Keratinocyte (primary cell): ENCODE measurements around the gene CDIP1. TPM values are rescaled to one million over a fixed set of nuclear protein-coding genes. Genes with fewer than 3 reads are reported as not detected.

Source experiments
- DNase-seq: peaks from one replicate; pipeline ENCODE4 v3.0.0-alpha.2; 2011; ENCODE audit warnings: low read depth, missing footprints, low spot score
- FAIRE-seq: peaks from 2 replicates; lab custom pipeline; 2011; peaks lifted over from hg19 to GRCh38; lab: Jason Lieb, UNC
- H2AFZ ChIP-seq: 2 replicates; pipeline ENCODE4 v1.6.0; 2012; ENCODE audit warnings: low read length, control low read depth, inconsistent platforms; ENCODE audit not compliant: control insufficient read depth
- H3K27ac ChIP-seq: 2 replicates; pipeline ENCODE4 v1.5.1; 2011; ENCODE audit warnings: low read length; ENCODE audit not compliant: control insufficient read depth, insufficient read depth
- H3K27me3 ChIP-seq: 3 replicates; pipeline ENCODE4 v1.6.0; 2011; ENCODE audit warnings: low read length; ENCODE audit not compliant: control insufficient read depth, insufficient read depth; ENCODE audit errors: extremely low read depth
- H3K36me3 ChIP-seq, 2 experiments: 2 replicates in 1 of 2; 3 replicates in 1 of 2; pipeline ENCODE4 v1.5.1; 2011; ENCODE audit warnings: low read length in 2 of 2, mild to moderate bottlenecking in 1 of 2; ENCODE audit not compliant: control insufficient read depth in 2 of 2, insufficient read depth in 2 of 2; ENCODE audit errors: extremely low read depth in 1 of 2
- H3K4me1 ChIP-seq: 3 replicates; pipeline ENCODE4 v1.5.1; 2011; ENCODE audit warnings: low read length; ENCODE audit not compliant: control insufficient read depth, insufficient read depth; ENCODE audit errors: extremely low read depth
- H3K4me2 ChIP-seq: 3 replicates; pipeline ENCODE4 v1.6.0; 2011; ENCODE audit warnings: low read depth, low read length; ENCODE audit not compliant: control insufficient read depth, insufficient read depth; ENCODE audit errors: extremely low read depth
- H3K4me3 ChIP-seq, 3 experiments: fragments of 200-600 bp in 1 of 3; sonication (generic) in 1 of 3; 2 replicates in 2 of 3; 3 replicates in 1 of 3; pipeline ENCODE4 v1.5.1; 2011 to 2016; ENCODE audit warnings: low read length in 3 of 3, mild to moderate bottlenecking in 3 of 3, control low read depth in 2 of 3, inconsistent platforms in 1 of 3, low read depth in 1 of 3, mixed read lengths in 1 of 3, mixed run types in 1 of 3, moderate library complexity in 1 of 3; ENCODE audit not compliant: control insufficient read depth in 2 of 3, insufficient read depth in 2 of 3; ENCODE audit errors: extremely low read depth in 1 of 3
- H3K79me2 ChIP-seq: 2 replicates; pipeline ENCODE4 v1.6.0; 2012; ENCODE audit warnings: low read length; ENCODE audit not compliant: control insufficient read depth, insufficient read depth
- H3K9ac ChIP-seq: 3 replicates; pipeline ENCODE4 v1.6.0; 2011; ENCODE audit warnings: low read length; ENCODE audit not compliant: control insufficient read depth, insufficient read depth; ENCODE audit errors: extremely low read depth
- H3K9me1 ChIP-seq: 3 replicates; pipeline ENCODE4 v1.6.0; 2011; ENCODE audit warnings: low read length; ENCODE audit not compliant: control insufficient read depth, insufficient read depth; ENCODE audit errors: extremely low read depth
- H3K9me3 ChIP-seq: 2 replicates; pipeline ENCODE4 v1.5.1; 2012; ENCODE audit warnings: low read depth, low read length; ENCODE audit not compliant: control insufficient read depth
- H4K20me1 ChIP-seq: 3 replicates; pipeline ENCODE4 v1.6.0; 2011; ENCODE audit warnings: low read length; ENCODE audit not compliant: control insufficient read depth, insufficient read depth; ENCODE audit errors: extremely low read depth
- EZH2 ChIP-seq: IDR thresholded peaks from one replicate; pipeline ENCODE4 v1.6.1; 2012; ENCODE audit warnings: inconsistent platforms, mild to moderate bottlenecking, low read length, moderate library complexity
- dilution Hi-C: fragments of 300-500 bp; cut with MboI; formaldehyde crosslinking; loops from one replicate; pipeline ENCODE4 v1.7.0; 2020; ENCODE audit warnings: low sequenced_read_pairs; ENCODE audit not compliant: extremely low pct_ligation_motif_present
- polyA plus RNA-seq, 5 experiments: library from polyadenylated mRNA; depleted of rRNA in 3 of 5; stranded (reverse) in 3 of 5; stranded (forward) in 1 of 5; unstranded in 1 of 5; fragments of >200 nt; gene quantifications; 1 replicate in 1 of 5; 2 replicates in 3 of 5; 3 replicates in 1 of 5; pipeline versions ENCODE4 v1.2.1 to v1.2.3, GENCODE V29; 2011 to 2012; ENCODE audit warnings: missing spikeins in 2 of 5, low read depth in 1 of 5, low replicate concordance in 1 of 5
- TF ChIP-seq, protein P1 (sequence below), 3 experiments: IDR thresholded peaks in 1 of 3; conservative IDR thresholded peaks in 1 of 3; optimal IDR thresholded peaks in 1 of 3; 2 replicates in 2 of 3; 3 replicates in 1 of 3; pipeline versions ENCODE3 to v1.5.1; 2011; ENCODE audit warnings: low read length in 3 of 3, mild to moderate bottlenecking in 3 of 3, moderate library complexity in 2 of 3, control low read depth in 1 of 3, inconsistent platforms in 1 of 3; ENCODE audit not compliant: insufficient read depth in 2 of 3; ENCODE audit errors: extremely low read depth in 1 of 3

Gene CDIP1
- polyA plus RNA-seq, 1 donor (not counting 4 experiments of a cell fraction or from before 2014, with no cell fraction given): 19.8 TPM

DNA sequence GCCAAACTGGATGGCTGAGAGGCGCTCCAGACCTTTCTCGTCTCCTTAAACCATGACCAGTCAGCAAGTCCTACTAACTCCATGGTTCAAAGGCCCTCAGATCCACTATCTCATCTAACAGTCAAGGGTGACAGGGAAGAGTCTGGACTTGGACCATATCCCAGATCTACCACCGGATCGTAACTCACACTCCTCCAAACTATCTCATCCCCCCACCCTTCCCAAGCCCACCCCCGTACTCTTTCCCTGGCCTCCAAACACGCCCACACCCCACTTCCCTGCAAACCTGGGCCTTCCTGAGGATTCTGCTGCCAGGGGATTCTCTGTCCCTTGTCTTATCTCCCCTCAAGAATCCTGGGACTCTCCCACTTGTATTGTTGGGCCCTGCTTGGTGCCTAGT is 5.1 kb downstream of the CDIP1 start:
- H3K9me1 ChIP-seq: peaks cover 3% of the 10 kb centered on the region
- no peak for DNase-seq
- no peak overlapping the region for H3K4me2 ChIP-seq
- peaks cover 11 to 21% of the 10 kb centered on the region in 2 experiments for H3K36me3 ChIP-seq
- H3K27me3 ChIP-seq: no peaks in the 10 kb centered on the region
- H2AFZ ChIP-seq: no peak overlapping the region
- H3K9me3 ChIP-seq: no peaks in the 10 kb centered on the region
- no peak overlapping the region for H3K4me3 ChIP-seq
- H3K4me1 ChIP-seq: peaks cover 31% of the 10 kb centered on the region
- H3K27ac ChIP-seq: no peak overlapping the region
- H3K9ac ChIP-seq: no peak overlapping the region
- dilution Hi-C loops: no loop called here
- FAIRE-seq: no peak
- H3K79me2 ChIP-seq: peaks cover 63% of the 10 kb centered on the region
- no peaks in the 10 kb centered on the region for H4K20me1 ChIP-seq
- no peak for TF ChIP-seq EZH2
- TF ChIP-seq, protein P1, sequence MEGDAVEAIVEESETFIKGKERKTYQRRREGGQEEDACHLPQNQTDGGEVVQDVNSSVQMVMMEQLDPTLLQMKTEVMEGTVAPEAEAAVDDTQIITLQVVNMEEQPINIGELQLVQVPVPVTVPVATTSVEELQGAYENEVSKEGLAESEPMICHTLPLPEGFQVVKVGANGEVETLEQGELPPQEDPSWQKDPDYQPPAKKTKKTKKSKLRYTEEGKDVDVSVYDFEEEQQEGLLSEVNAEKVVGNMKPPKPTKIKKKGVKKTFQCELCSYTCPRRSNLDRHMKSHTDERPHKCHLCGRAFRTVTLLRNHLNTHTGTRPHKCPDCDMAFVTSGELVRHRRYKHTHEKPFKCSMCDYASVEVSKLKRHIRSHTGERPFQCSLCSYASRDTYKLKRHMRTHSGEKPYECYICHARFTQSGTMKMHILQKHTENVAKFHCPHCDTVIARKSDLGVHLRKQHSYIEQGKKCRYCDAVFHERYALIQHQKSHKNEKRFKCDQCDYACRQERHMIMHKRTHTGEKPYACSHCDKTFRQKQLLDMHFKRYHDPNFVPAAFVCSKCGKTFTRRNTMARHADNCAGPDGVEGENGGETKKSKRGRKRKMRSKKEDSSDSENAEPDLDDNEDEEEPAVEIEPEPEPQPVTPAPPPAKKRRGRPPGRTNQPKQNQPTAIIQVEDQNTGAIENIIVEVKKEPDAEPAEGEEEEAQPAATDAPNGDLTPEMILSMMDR (optimal IDR thresholded peaks at IDR 0.05 in 1 of 3, IDR thresholded peaks at IDR 0.05 in 1 of 3, conservative IDR thresholded peaks at IDR 0.05 in 1 of 3; ENCODE audit: extremely low read depth in 1 of 3, insufficient read depth in 2 of 3, low read length in 3 of 3): no peak

DNA sequence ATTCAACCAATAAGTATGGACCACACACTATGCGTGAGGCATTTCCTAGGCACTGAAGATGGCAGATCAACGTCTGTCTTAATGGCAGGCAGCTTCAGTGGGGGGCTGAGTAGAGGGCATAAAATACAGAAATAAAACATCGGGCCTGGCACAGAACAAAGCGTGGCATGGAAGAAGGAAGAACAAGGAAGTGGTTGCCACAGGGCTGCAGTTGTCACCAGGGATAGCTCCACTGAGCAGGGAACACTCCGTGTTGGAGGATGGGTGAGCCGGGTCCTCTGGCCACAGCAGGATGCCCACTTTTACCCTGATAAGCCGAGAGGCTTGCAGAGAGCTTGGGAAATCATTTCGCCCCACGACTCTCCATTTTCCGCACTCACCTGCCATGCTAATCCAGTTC is 6.3 kb downstream of the CDIP1 start:
- TF ChIP-seq, protein P1 (optimal IDR thresholded peaks at IDR 0.05 in 1 of 3, IDR thresholded peaks at IDR 0.05 in 1 of 3, conservative IDR thresholded peaks at IDR 0.05 in 1 of 3; ENCODE audit: extremely low read depth in 1 of 3, insufficient read depth in 2 of 3, low read length in 3 of 3): no peak
- no peaks in the 10 kb centered on the region for H4K20me1 ChIP-seq
- dilution Hi-C loops: no loop called here

More for the DNA sequence above, 6.3 kb downstream of the CDIP1 start:
- Histone ChIP-seq H3K9ac (no peak overlapping the region), H3K4me3 (no peak overlapping the region), H3K9me1 (peaks cover 5% of the 10 kb centered on the region), H3K9me3 (no peaks in the 10 kb centered on the region), H3K27ac (no peak overlapping the region), H3K4me1 (peaks cover 27% of the 10 kb centered on the region), H3K27me3 (no peaks in the 10 kb centered on the region), H3K4me2 (no peak overlapping the region), H3K36me3 (peaks cover 11 to 21% of the 10 kb centered on the region in 2 experiments), H3K79me2 (peaks cover 68% of the 10 kb centered on the region), H2AFZ (no peak overlapping the region)
- FAIRE-seq (no peak), DNase-seq (no peak)
